ENCODE results near the gene OARD1. TPM values are rescaled to one million over a fixed set of nuclear protein-coding genes. Genes with fewer than 3 reads are reported as not detected.

Gene OARD1
- total and polyA plus RNA-seq, 2 of the 8 experiments (the other 6 are each of a cell fraction or from before 2014, with no cell fraction given): 16.8 to 35.8 TPM

GRCh38 chr6:41056768-41057490, 15.2 kb downstream of the OARD1 start:
- CTCF ChIA-PET (ENCODE audit: partially characterized antibody): interaction anchor here (0.7 to 6.7 kb wide), 11 partner anchors 9 to 386 kb away, joined by 3 to 48 read pairs (median 10); partner anchors contain the start of genes TSPO2 and UNC5CL
- Histone ChIP-seq H3K27me3 (replicated peaks in 1 of 4; ENCODE audit: control insufficient read depth in 3 of 4, extremely low read depth in 1 of 4, insufficient read depth in 3 of 4, low read length in 3 of 4) (no peaks in the 10 kb centered on the region), H2BK120ac (replicated peaks; ENCODE audit: low read depth, low read length) (no peak overlapping the region), H3K4me1 (replicated peaks in 1 of 4; ENCODE audit: control insufficient read depth in 3 of 4, insufficient read depth in 4 of 4, low read length in 3 of 4) (peaks cover 0 to 5% (median 0%) of the 10 kb centered on the region in 4 experiments; a peak in 2 of 7 replicates), H3K79me1 (ENCODE audit: low read depth, low read length) (no peaks in the 10 kb centered on the region), H3K4ac (replicated peaks; ENCODE audit: insufficient read length, low read depth, low read length) (no peak overlapping the region), H4K91ac (replicated peaks; ENCODE audit: insufficient read length, low read length) (no peak overlapping the region), H3K4me2 (ENCODE audit: insufficient read depth in 1 of 2, low read depth in 2 of 2, low read length in 2 of 2) (no peak overlapping the region), H3K79me2 (ENCODE audit: control insufficient read depth in 1 of 2, insufficient read depth in 2 of 2, low read length in 2 of 2) (no peaks in the 10 kb centered on the region), H2AFZ (ENCODE audit: low read length) (no peak overlapping the region), H4K20me1 (replicated peaks in 1 of 2; ENCODE audit: control insufficient read depth in 1 of 2, insufficient read depth in 2 of 2, low read length in 2 of 2) (no peaks in the 10 kb centered on the region), H2BK15ac (ENCODE audit: low read length) (no peak overlapping the region), H3K9ac (replicated peaks in 1 of 4; ENCODE audit: extremely low read depth in 1 of 4, low read depth in 3 of 4, low read length in 3 of 4) (no peak overlapping the region), H4K5ac (ENCODE audit: insufficient read length, low read depth, low read length) (no peak overlapping the region), H3K18ac (ENCODE audit: extremely low read depth, low read length) (no peak overlapping the region), H2BK5ac (ENCODE audit: low read depth, low read length) (no peak overlapping the region), H3K14ac (ENCODE audit: insufficient read length) (no peak overlapping the region), H3K9me3 (ENCODE audit: insufficient read depth in 2 of 2, low read depth in 1 of 2, low read length in 1 of 2) (no peaks in the 10 kb centered on the region), H2BK20ac (ENCODE audit: low read length) (no peak overlapping the region), H3K23ac (ENCODE audit: insufficient read length) (no peak overlapping the region), H3K27ac (ENCODE audit: low read depth, low read length) (no peak overlapping the region), H2AK5ac (ENCODE audit: low read depth, low read length) (no peak overlapping the region), H3K23me2 (ENCODE audit: low read depth, low read length) (no peaks in the 10 kb centered on the region), H3K56ac (replicated peaks; ENCODE audit: insufficient read length, low read depth, low read length) (no peak overlapping the region), H3K36me3 (ENCODE audit: control insufficient read depth in 2 of 4, insufficient read depth in 4 of 4, low read length in 3 of 4) (0 out of 8 replicates have a peak, but pooled peaks cover 0 to 5% (median 0%) of the 10 kb centered on the region in 4 experiments), H2BK12ac (ENCODE audit: low read depth, low read length) (no peak overlapping the region), H3K4me3 (ENCODE audit: extremely low read depth in 1 of 4, insufficient read depth in 2 of 4, low read depth in 3 of 4, low read length in 4 of 4) (no peak overlapping the region), H4K8ac (ENCODE audit: extremely low read depth, insufficient read depth, low read length) (no peak overlapping the region)
- no peak for TF ChIP-seq ATF2 (IDR thresholded peaks at IDR 0.05; ENCODE audit: low read length)
- no peak for TF ChIP-seq RXRA (IDR thresholded peaks at IDR 0.05; ENCODE audit: insufficient read depth, low read depth, low read length)
- 82% methylated on average over 6 of the region's 6 CpGs; no CpG with 5 or more reads in 1 of the 2 experiments for whole genome bisulfite sequencing, 2 experiments (ENCODE audit: extremely low coverage in 1 of 2, insufficient coverage in 1 of 2, insufficient read length in 1 of 2, insufficient replicate concordance in 2 of 2, low coverage in 1 of 2, low lambda C conversion rate in 2 of 2, missing lambda C conversion rate in 1 of 2)
- FAIRE-seq: no peak
- POLR2A ChIA-PET (ENCODE audit: partially characterized antibody): interaction anchor here (1.5 to 1.9 kb wide), 3 partner anchors 9 to 14 kb away, joined by 5 read pairs; no protein-coding TSS in a partner anchor
- no peak for DNase-seq (ENCODE audit: low read depth in 1 of 2, low spot score in 2 of 2)
